Suprapubic skin (tissue), 4 donors: ENCODE data around the gene CSAG1. TPM values are rescaled to one million over a fixed set of nuclear protein-coding genes. Genes with fewer than 3 reads are reported as not detected.
"Not testable (repeated sequence)": the region's sequence is repeated elsewhere in the genome, so short reads cannot be mapped to it uniquely, and the experiment has no call there.

Experiments used
- DNase-seq, 2 donors: peaks; one replicate each; pipeline ENCODE4 v3.0.0-alpha.2; 2019; ENCODE audit warnings: low spot score in 2 of 2
- H3K27ac ChIP-seq: fragments of 200-600 bp; sonication (generic); one replicate; pipeline ENCODE4 v1.5.1; 2019
- H3K27me3 ChIP-seq: fragments of 200-600 bp; sonication (generic); one replicate; pipeline ENCODE4 v1.5.1; 2019
- H3K36me3 ChIP-seq: fragments of 200-600 bp; sonication (generic); one replicate; pipeline ENCODE4 v1.5.1; 2019
- H3K4me1 ChIP-seq: fragments of 200-600 bp; sonication (generic); one replicate; pipeline ENCODE4 v1.5.1; 2019
- H3K4me3 ChIP-seq: fragments of 200-600 bp; sonication (generic); one replicate; pipeline ENCODE4 v1.5.1; 2019; ENCODE audit warnings: mild to moderate bottlenecking
- H3K9me3 ChIP-seq: fragments of 200-600 bp; sonication (generic); one replicate; pipeline ENCODE4 v1.5.1; 2019
- EP300 ChIP-seq: sonication (generic); formaldehyde crosslinking; IDR thresholded peaks from one replicate; pipeline ENCODE4 v1.6.1; 2017; ENCODE audit warnings: antibody characterized with exemption
- POLR2A ChIP-seq, 2 donors: fragments of 450-650 bp; IDR thresholded peaks; one replicate each; pipeline ENCODE4 v1.6.1; 2017; ENCODE audit warnings: antibody characterized with exemption in 2 of 2, mild to moderate bottlenecking in 2 of 2, moderate library complexity in 2 of 2
- POLR2AphosphoS5 ChIP-seq, 3 donors: sonication (generic); formaldehyde crosslinking; IDR thresholded peaks; one replicate each; pipeline ENCODE4 v1.6.1; 2017; ENCODE audit warnings: antibody characterized with exemption in 3 of 3
- WGBS: methylation state at CpG from one replicate; pipeline ENCODE4 v1.1.5; 2018; 5-methylcytosine and 5-hydroxymethylcytosine counted together
- total RNA-seq, 4 donors: library from RNA; depleted of rRNA; stranded (reverse); fragments of >200 nt; gene quantifications; one replicate each; pipeline ENCODE4 v1.1.0, GENCODE V29; 2016
- TF ChIP-seq, protein P1 (sequence below), 2 donors: fragments of 200-600 bp in 1 of 2; fragments of 450-650 bp in 1 of 2; sonication (generic) in 1 of 2; IDR thresholded peaks; one replicate each; pipeline ENCODE4 v1.5.1; 2016 to 2019; ENCODE audit warnings: antibody characterized with exemption in 2 of 2, mild to moderate bottlenecking in 1 of 2, moderate library complexity in 1 of 2

CSAG1 gene
- not detected for total RNA-seq

DNA sequence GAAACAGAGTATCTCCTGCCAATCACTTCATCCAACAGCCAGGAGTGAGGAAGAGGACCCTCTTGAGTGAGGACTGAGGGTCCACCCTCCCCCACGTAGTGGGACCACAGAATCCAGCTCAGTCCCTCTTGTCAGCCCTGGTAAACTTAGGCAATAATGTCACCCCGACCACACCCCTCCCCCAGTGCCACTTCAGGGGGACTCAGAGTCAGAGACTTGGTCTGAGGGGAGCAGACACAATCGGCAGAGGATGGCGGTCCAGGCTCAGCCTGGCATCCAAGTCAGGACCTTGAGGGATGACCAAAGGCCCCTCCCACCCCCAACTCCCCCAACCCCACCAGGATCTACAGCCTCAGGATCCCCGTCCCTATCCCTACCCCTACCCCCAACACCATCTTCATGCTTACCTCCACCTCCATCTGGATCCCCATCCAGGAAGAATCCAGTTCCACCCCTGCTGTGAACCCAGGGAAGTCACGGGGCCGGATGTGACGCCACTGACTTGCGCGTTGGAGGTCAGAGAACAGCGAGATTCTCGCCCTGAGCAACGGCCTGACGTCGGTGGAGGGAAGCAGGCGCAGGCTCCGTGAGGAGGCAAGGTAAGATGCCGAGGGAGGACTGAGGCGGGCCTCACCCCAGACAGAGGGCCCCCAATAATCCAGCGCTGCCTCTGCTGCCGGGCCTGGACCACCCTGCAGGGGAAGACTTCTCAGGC lies at the start of gene CSAG1, which contains the start of gene MAGEA12:
CSAG1 (minus strand) TSS at position 461 of the 715 bp plus-strand sequence. CDS start 1,261 bp downstream, outside the sequence.
MAGEA12 (plus strand) TSS at position 497 of the 715 bp plus-strand sequence. CDS start 2,405 bp downstream, outside the sequence.
- no peaks in the 10 kb centered on the region for H3K4me1 ChIP-seq
- H3K27me3 ChIP-seq = no peaks in the 10 kb centered on the region
- H3K36me3 ChIP-seq = no peaks in the 10 kb centered on the region
- H3K4me3 ChIP-seq = no peak within 1 kb of the TSS
- DNase-seq = peak in 1 of 2 donors; percentile 48
- WGBS = 92% methylated on average over 12 of the region's 21 CpGs
- H3K27ac ChIP-seq = no peak within 1 kb of the TSS
- TF ChIP-seq EP300 (no peak), POLR2AphosphoS5 (IDR thresholded peaks at IDR 0.05) (no peak), POLR2A (IDR thresholded peaks at IDR 0.05) (no peak)
- TF ChIP-seq, protein P1, sequence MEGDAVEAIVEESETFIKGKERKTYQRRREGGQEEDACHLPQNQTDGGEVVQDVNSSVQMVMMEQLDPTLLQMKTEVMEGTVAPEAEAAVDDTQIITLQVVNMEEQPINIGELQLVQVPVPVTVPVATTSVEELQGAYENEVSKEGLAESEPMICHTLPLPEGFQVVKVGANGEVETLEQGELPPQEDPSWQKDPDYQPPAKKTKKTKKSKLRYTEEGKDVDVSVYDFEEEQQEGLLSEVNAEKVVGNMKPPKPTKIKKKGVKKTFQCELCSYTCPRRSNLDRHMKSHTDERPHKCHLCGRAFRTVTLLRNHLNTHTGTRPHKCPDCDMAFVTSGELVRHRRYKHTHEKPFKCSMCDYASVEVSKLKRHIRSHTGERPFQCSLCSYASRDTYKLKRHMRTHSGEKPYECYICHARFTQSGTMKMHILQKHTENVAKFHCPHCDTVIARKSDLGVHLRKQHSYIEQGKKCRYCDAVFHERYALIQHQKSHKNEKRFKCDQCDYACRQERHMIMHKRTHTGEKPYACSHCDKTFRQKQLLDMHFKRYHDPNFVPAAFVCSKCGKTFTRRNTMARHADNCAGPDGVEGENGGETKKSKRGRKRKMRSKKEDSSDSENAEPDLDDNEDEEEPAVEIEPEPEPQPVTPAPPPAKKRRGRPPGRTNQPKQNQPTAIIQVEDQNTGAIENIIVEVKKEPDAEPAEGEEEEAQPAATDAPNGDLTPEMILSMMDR (IDR thresholded peaks at IDR 0.05) = no peak
- H3K9me3 ChIP-seq = no peaks in the 10 kb centered on the region

- not testable (repeated sequence) for H3K4me1 ChIP-seq, H3K27ac ChIP-seq, DNase-seq, H3K4me3 ChIP-seq, H3K9me3 ChIP-seq, H3K27me3 ChIP-seq, H3K36me3 ChIP-seq
- WGBS = no CpG with 5 or more reads among the region's 29 CpGs
Measured at GRCh38 chrX:152769549-152770289, 36.2 kb upstream of the CSAG1 start, which contains the start of gene MAGEA6. MAGEA6 (minus strand) TSS chrX:152769689; CDS start chrX:152767650, 2,039 bp downstream.

- H3K27me3 ChIP-seq, DNase-seq, H3K27ac ChIP-seq, H3K36me3 ChIP-seq, H3K4me3 ChIP-seq, H3K4me1 ChIP-seq, H3K9me3 ChIP-seq: not testable (repeated sequence)
- 78% methylated on average over 8 of the region's 9 CpGs for WGBS
Measured at GRCh38 chrX:152766562-152766961, 33.0 kb upstream of the CSAG1 start.

GRCh38 chrX:152761582-152761981 lies 28.1 kb upstream of the CSAG1 start:
- not testable (repeated sequence) for H3K9me3 ChIP-seq, DNase-seq, H3K27me3 ChIP-seq, H3K4me3 ChIP-seq, H3K27ac ChIP-seq, H3K36me3 ChIP-seq, H3K4me1 ChIP-seq
- WGBS = no CpG with 5 or more reads among the region's 7 CpGs

GRCh38 chrX:152759544-152759943 lies 26.0 kb upstream of the CSAG1 start:
- not testable (repeated sequence) for H3K4me1 ChIP-seq, H3K4me3 ChIP-seq

DNA sequence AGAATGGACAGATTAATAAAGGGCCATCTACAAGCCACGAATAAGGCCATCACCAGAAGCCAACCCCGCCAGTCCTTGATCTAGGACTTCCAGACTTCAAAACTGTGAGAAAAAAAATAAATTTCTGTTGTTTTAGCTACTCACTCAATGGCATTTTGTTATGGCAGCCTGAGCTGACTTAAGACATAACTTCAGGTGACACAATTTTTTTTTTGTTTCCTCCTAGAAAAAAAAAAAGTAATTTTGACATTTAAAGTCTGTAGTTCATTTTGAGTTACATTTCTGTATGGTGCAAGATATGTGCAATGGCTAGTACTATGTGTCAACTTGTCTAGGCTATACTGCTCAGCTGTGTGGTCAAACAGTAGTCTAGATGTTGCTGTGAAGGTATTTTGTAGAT lies 25.4 kb upstream of the CSAG1 start, which contains the start of gene CSAG3:
CSAG3 (plus strand) TSS at position 301 of the 400 bp plus-strand sequence.
- WGBS = no CpG with 5 or more reads among the region's 2 CpGs
- H3K4me3 ChIP-seq, H3K27me3 ChIP-seq, H3K36me3 ChIP-seq, H3K9me3 ChIP-seq, H3K27ac ChIP-seq, H3K4me1 ChIP-seq, DNase-seq: not testable (repeated sequence)

More at GRCh38 chrX:152759544-152759943, 26.0 kb upstream of the CSAG1 start:
- H3K27ac ChIP-seq, H3K27me3 ChIP-seq, H3K9me3 ChIP-seq, DNase-seq, H3K36me3 ChIP-seq: not testable (repeated sequence)
- 58% methylated on average over 5 of the region's 7 CpGs for WGBS

GRCh38 chrX:152754871-152755270 lies 21.4 kb upstream of the CSAG1 start:
- H3K4me1 ChIP-seq, H3K4me3 ChIP-seq, H3K36me3 ChIP-seq, H3K27ac ChIP-seq, H3K27me3 ChIP-seq, H3K9me3 ChIP-seq, DNase-seq: not testable (repeated sequence)
- no CpG with 5 or more reads among the region's 5 CpGs for WGBS

DNA sequence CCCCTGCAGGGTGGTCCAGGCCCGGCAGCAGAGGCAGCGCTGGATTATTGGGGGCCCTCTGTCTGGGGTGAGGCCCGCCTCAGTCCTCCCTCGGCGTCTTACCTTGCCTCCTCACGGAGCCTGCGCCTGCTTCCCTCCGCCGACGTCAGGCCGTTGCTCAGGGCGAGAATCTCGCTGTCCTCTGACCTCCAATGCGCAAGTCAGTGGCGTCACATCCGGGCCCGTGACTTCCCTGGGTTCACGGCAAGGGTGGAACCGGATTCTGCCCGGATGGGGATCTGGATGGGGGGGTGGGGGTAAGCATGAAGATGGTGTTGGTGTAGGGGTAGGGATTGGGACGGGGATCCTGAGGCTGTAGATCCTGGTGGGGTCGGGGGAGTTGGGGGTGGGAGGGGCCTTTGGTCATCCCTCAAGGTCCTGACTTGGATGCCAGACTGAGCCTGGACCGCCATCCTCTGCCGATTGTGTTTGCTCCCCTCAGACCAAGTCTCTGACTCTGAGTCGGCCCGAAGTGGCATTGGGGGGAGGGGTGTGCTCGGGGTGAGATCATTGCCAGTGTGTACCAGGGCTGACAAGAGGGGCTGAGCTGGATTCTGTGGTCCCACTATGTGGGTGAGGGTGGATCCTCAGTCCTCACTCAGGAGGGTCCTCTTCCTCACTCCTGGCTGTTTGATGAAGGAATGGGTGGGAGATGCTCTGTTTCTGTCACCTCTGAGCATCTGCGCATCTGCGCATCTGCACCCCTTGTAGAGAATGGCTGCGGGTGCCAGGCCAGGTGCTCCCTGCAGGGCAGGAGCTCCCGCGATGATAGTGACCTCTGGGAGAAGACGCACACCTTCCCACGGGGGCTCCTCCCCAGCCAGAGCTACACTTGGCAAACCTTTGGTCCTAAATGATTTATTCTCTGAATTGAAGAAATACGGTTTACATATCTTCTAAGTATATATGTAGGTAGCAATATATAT lies 20.4 kb upstream of the CSAG1 start, which contains the start of gene MAGEA2:
MAGEA2 (minus strand) TSS at position 157 of the 965 bp plus-strand sequence. CDS start 2,479 bp downstream, outside the sequence.
- DNase-seq, H3K4me3 ChIP-seq, H3K27ac ChIP-seq, H3K9me3 ChIP-seq, H3K36me3 ChIP-seq, H3K27me3 ChIP-seq, H3K4me1 ChIP-seq: not testable (repeated sequence)
- no CpG with 5 or more reads among the region's 35 CpGs for WGBS
